Measurements from ENCODE around the gene LEMD2.

DNA sequence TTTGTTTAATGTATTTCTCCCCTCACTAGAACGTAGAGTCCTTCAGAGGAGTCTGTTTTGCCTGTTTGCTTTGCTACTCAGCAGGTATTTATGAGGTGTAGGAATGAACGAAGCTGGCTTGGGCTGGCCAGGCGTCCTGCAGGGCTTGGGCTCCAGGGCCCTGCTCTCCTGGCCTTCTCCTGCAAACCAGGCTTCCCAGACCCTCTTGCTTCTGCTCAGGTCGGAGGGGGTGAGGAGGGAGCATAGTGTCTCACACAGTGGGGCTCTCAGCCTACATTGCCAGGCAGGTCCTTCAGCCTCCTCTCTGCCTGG lies 39.5 kb upstream of the LEMD2 start:
- TF ChIP-seq CTCF (IDR thresholded peaks at IDR 0.05; ENCODE audit: low read length) = no peak
- TF ChIP-seq EZH2 (IDR thresholded peaks at IDR 0.05; ENCODE audit: borderline replicate concordance, low read length) = no peak

All from OCI-LY1 (cell line).